GM19193 (cell line): Measurements from ENCODE around the gene SBF2.

Experiments used
- POLR2A ChIP-seq: IDR thresholded peaks from 4 replicates; pipeline ENCODE4 v1.6.1; 2011; ENCODE audit not compliant: insufficient read depth, insufficient read length; ENCODE audit errors: extremely low read depth

Gene SBF2

GRCh38 chr11:9777066-9777465 lies 517.0 kb downstream of the SBF2 start:
- TF ChIP-seq POLR2A, result no peak

- no peak for TF ChIP-seq POLR2A
Measured at GRCh38 chr11:9776203-9776602, 517.8 kb downstream of the SBF2 start.

GRCh38 chr11:9775398-9775779 lies 518.6 kb downstream of the SBF2 start:
- TF ChIP-seq POLR2A, result no peak

GRCh38 chr11:9774591-9775397 lies 519.2 kb downstream of the SBF2 start:
- no peak for TF ChIP-seq POLR2A

GRCh38 chr11:9774109-9774508 lies 519.9 kb downstream of the SBF2 start:
- TF ChIP-seq POLR2A, result no peak

- TF ChIP-seq POLR2A, result no peak
Measured at GRCh38 chr11:9773524-9773923, 520.5 kb downstream of the SBF2 start.

GRCh38 chr11:9772218-9772617 lies 521.8 kb downstream of the SBF2 start:
- no peak for TF ChIP-seq POLR2A

GRCh38 chr11:9771071-9771511 lies 522.9 kb downstream of the SBF2 start:
- no peak for TF ChIP-seq POLR2A

GRCh38 chr11:9769621-9770020 lies 524.4 kb downstream of the SBF2 start:
- TF ChIP-seq POLR2A, result no peak

- no peak for TF ChIP-seq POLR2A
Measured at GRCh38 chr11:9765320-9766101, 528.5 kb downstream of the SBF2 start.

- no peak for TF ChIP-seq POLR2A
Measured at GRCh38 chr11:9763301-9763700, 530.7 kb downstream of the SBF2 start.

GRCh38 chr11:9762531-9762930 lies 531.5 kb downstream of the SBF2 start:
- no peak for TF ChIP-seq POLR2A

- no peak for TF ChIP-seq POLR2A
Measured at GRCh38 chr11:9761441-9761945, 532.5 kb downstream of the SBF2 start.

GRCh38 chr11:9760193-9760575 lies 533.8 kb downstream of the SBF2 start:
- TF ChIP-seq POLR2A, result no peak

- no peak for TF ChIP-seq POLR2A
Measured at GRCh38 chr11:9759519-9760192, 534.4 kb downstream of the SBF2 start.

GRCh38 chr11:9758637-9759518 lies 535.1 kb downstream of the SBF2 start:
- TF ChIP-seq POLR2A, result no peak
